Loucy (cell line): ENCODE data around the gene CCBE1.

Source experiments
- H2AFZ ChIP-seq: fragments of 200-600 bp; sonication (generic); 2 replicates; pipeline ENCODE4 v1.6.0; 2016; ENCODE audit warnings: antibody characterized with exemption, mild to moderate bottlenecking, low read length, moderate library complexity
- H3F3A ChIP-seq: fragments of 200-600 bp; 2 replicates; pipeline ENCODE4 v1.6.0; 2016; ENCODE audit warnings: antibody characterized with exemption, low read depth, mild to moderate bottlenecking
- H3K27me3 ChIP-seq: fragments of 200-600 bp; sonication (generic); 2 replicates; pipeline ENCODE4 v1.6.1; 2014; ENCODE audit warnings: low read length, mild to moderate bottlenecking; ENCODE audit not compliant: insufficient read depth, poor library complexity, severe bottlenecking
- H3K36me3 ChIP-seq: fragments of 200-600 bp; sonication (generic); 2 replicates; pipeline ENCODE4 v1.6.1; 2016; ENCODE audit warnings: low read length; ENCODE audit not compliant: insufficient read depth
- H3K4me1 ChIP-seq: fragments of 200-600 bp; sonication (generic); 2 replicates; pipeline ENCODE4 v1.5.1; 2014; ENCODE audit warnings: low read length, mild to moderate bottlenecking; ENCODE audit not compliant: insufficient read depth, poor library complexity, severe bottlenecking
- H3K4me2 ChIP-seq: fragments of 200-600 bp; sonication (generic); 2 replicates; pipeline ENCODE4 v1.6.0; 2014; ENCODE audit warnings: antibody characterized with exemption, low read length, low read depth, mild to moderate bottlenecking; ENCODE audit not compliant: poor library complexity, severe bottlenecking
- H3K4me3 ChIP-seq: fragments of 200-600 bp; sonication (generic); 2 replicates; pipeline ENCODE4 v1.5.1; 2014; ENCODE audit warnings: low read length, mild to moderate bottlenecking, mixed read lengths; ENCODE audit not compliant: poor library complexity, severe bottlenecking
- H3K79me2 ChIP-seq: fragments of 200-600 bp; sonication (generic); 2 replicates; pipeline ENCODE4 v1.6.1; 2014; ENCODE audit warnings: low read length; ENCODE audit not compliant: insufficient read depth
- H3K9ac ChIP-seq: fragments of 200-600 bp; sonication (generic); 2 replicates; pipeline ENCODE4 v1.6.0; 2014; ENCODE audit warnings: mild to moderate bottlenecking, low read depth, low read length, moderate library complexity; ENCODE audit not compliant: poor library complexity, severe bottlenecking
- H3K9me2 ChIP-seq: fragments of 200-600 bp; sonication (generic); replicated peaks from 2 replicates; pipeline ENCODE4 v1.6.1; 2016; ENCODE audit warnings: low read depth, low read length, mixed read lengths
- H3K9me3 ChIP-seq: fragments of 200-600 bp; sonication (generic); 2 replicates; pipeline ENCODE4 v1.6.1; 2014; ENCODE audit warnings: mild to moderate bottlenecking, antibody characterized with exemption, low read length, low read depth; ENCODE audit not compliant: insufficient read depth
- H4K20me1 ChIP-seq: fragments of 200-600 bp; sonication (generic); 2 replicates; pipeline ENCODE4 v1.6.0; 2014; ENCODE audit warnings: antibody characterized with exemption, low read length, mild to moderate bottlenecking; ENCODE audit not compliant: insufficient read depth, poor library complexity, severe bottlenecking
- CTCF ChIP-seq: fragments of 200-600 bp; sonication (generic); conservative IDR thresholded peaks from 2 replicates; pipeline ENCODE4 v1.5.1; 2014; ENCODE audit warnings: mild to moderate bottlenecking, antibody characterized with exemption, low read length
- EZH2phosphoT487 ChIP-seq: fragments of 200-600 bp; IDR thresholded peaks from 2 replicates; pipeline ENCODE4 v1.6.1; 2018; ENCODE audit warnings: antibody characterized with exemption, mild to moderate bottlenecking, moderate library complexity, borderline replicate concordance

Gene CCBE1

GRCh38 chr18:59674903-59675270 lies 22.3 kb downstream of the CCBE1 start:
- Histone ChIP-seq H3K9me3 (no peaks in the 10 kb centered on the region), H3F3A (no peaks in the 10 kb centered on the region), H3K36me3 (no peaks in the 10 kb centered on the region), H3K9ac (no peak overlapping the region), H3K9me2 (no peaks in the 10 kb centered on the region), H3K79me2 (no peaks in the 10 kb centered on the region), H3K27me3 (no peaks in the 10 kb centered on the region), H2AFZ (no peak overlapping the region), H3K4me3 (no peak overlapping the region), H3K4me2 (no peak overlapping the region), H3K4me1 (no peaks in the 10 kb centered on the region), H4K20me1 (no peaks in the 10 kb centered on the region)
- TF ChIP-seq EZH2phosphoT487 (no peak), CTCF (no peak)

- H3K9me3 ChIP-seq: no peaks in the 10 kb centered on the region
- no peak for TF ChIP-seq EZH2phosphoT487
- no peak for TF ChIP-seq CTCF
- H3K9ac ChIP-seq: no peak overlapping the region
- no peak overlapping the region for H3K4me3 ChIP-seq
- H4K20me1 ChIP-seq: no peaks in the 10 kb centered on the region
- H3K27me3 ChIP-seq: no peaks in the 10 kb centered on the region
- no peak overlapping the region for H2AFZ ChIP-seq
- no peaks in the 10 kb centered on the region for H3K36me3 ChIP-seq
- H3K4me2 ChIP-seq: no peak overlapping the region
- H3F3A ChIP-seq: no peaks in the 10 kb centered on the region
- no peaks in the 10 kb centered on the region for H3K9me2 ChIP-seq
- no peaks in the 10 kb centered on the region for H3K79me2 ChIP-seq
- H3K4me1 ChIP-seq: no peaks in the 10 kb centered on the region
Observed at GRCh38 chr18:59674186-59674902, 22.9 kb downstream of the CCBE1 start.

- Histone ChIP-seq H3K4me3 (no peak overlapping the region), H4K20me1 (no peaks in the 10 kb centered on the region), H3K4me1 (no peaks in the 10 kb centered on the region), H2AFZ (no peak overlapping the region), H3K36me3 (no peaks in the 10 kb centered on the region), H3K27me3 (no peaks in the 10 kb centered on the region), H3K79me2 (no peaks in the 10 kb centered on the region), H3K9me3 (no peaks in the 10 kb centered on the region), H3K9me2 (no peaks in the 10 kb centered on the region), H3K4me2 (no peak overlapping the region), H3F3A (no peaks in the 10 kb centered on the region), H3K9ac (no peak overlapping the region)
- TF ChIP-seq EZH2phosphoT487 (no peak), CTCF (no peak)
Observed at GRCh38 chr18:59672235-59672711, 24.9 kb downstream of the CCBE1 start.
